Keratinocyte (primary cell): ENCODE results near the gene ERVMER34-1.

ENCODE experiments used
- EZH2 ChIP-seq: IDR thresholded peaks from one replicate; pipeline ENCODE4 v1.6.1; 2012; ENCODE audit warnings: inconsistent platforms, mild to moderate bottlenecking, low read length, moderate library complexity
- TF ChIP-seq, protein P1 (sequence below), 3 experiments: IDR thresholded peaks in 1 of 3; conservative IDR thresholded peaks in 1 of 3; optimal IDR thresholded peaks in 1 of 3; 2 replicates in 2 of 3; 3 replicates in 1 of 3; pipeline versions ENCODE3 to v1.5.1; 2011; ENCODE audit warnings: low read length in 3 of 3, mild to moderate bottlenecking in 3 of 3, moderate library complexity in 2 of 3, control low read depth in 1 of 3, inconsistent platforms in 1 of 3; ENCODE audit not compliant: insufficient read depth in 2 of 3; ENCODE audit errors: extremely low read depth in 1 of 3

DNA sequence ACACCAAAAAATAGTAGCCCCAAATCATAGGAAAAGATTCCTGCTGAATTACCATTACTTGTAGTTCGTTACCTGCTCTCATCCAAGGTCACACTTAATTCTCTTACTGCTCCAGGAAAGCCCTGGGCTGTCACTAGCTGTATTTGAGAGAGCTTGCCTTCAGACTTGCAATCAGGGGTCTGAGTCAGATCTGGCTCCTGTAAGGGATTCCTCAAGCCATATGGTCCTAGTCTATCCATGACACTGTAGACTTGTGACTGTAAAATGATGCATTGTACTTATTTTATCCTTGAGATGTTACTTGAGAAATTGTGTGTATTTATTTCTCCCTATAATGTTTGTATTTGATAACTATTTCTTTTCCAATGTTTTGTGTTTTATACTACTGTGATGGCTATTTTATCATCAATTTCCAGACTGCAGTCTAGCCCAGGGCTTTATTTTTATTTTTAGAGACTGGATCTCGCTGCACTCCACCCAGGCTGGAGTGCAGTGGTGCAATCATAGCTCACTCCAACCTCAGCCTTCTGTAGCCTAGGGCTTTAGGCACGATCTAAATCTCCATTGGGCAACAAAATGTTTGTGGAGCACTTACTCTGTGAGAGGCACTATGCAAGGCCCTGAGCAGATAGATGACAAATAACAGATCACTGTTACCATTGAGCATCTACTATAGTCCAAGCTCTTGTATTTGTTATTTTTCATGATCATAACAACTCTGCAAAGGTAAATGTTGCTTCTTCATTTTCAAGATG lies 24.2 kb downstream of the ERVMER34-1 start:
- TF ChIP-seq, protein P1, sequence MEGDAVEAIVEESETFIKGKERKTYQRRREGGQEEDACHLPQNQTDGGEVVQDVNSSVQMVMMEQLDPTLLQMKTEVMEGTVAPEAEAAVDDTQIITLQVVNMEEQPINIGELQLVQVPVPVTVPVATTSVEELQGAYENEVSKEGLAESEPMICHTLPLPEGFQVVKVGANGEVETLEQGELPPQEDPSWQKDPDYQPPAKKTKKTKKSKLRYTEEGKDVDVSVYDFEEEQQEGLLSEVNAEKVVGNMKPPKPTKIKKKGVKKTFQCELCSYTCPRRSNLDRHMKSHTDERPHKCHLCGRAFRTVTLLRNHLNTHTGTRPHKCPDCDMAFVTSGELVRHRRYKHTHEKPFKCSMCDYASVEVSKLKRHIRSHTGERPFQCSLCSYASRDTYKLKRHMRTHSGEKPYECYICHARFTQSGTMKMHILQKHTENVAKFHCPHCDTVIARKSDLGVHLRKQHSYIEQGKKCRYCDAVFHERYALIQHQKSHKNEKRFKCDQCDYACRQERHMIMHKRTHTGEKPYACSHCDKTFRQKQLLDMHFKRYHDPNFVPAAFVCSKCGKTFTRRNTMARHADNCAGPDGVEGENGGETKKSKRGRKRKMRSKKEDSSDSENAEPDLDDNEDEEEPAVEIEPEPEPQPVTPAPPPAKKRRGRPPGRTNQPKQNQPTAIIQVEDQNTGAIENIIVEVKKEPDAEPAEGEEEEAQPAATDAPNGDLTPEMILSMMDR (optimal IDR thresholded peaks at IDR 0.05 in 1 of 3, IDR thresholded peaks at IDR 0.05 in 1 of 3, conservative IDR thresholded peaks at IDR 0.05 in 1 of 3; ENCODE audit: extremely low read depth in 1 of 3, insufficient read depth in 2 of 3, low read length in 3 of 3), result no peak
- no peak for TF ChIP-seq EZH2
